C4-2B (cell line): Measurements from ENCODE around the gene MAPK7.

Experiments used
- ZFX ChIP-seq: fragments of 450-650 bp; IDR thresholded peaks from 2 replicates; pipeline ENCODE4 v1.6.1; 2017
- TF ChIP-seq, protein P1 (sequence below): fragments of 450-650 bp; conservative IDR thresholded peaks from 2 replicates; pipeline ENCODE4 v1.5.1; 2017; ENCODE audit warnings: mild to moderate bottlenecking

GRCh38 chr17:19405114-19405513 is 26.8 kb downstream of the MAPK7 start:
- TF ChIP-seq, protein P1, sequence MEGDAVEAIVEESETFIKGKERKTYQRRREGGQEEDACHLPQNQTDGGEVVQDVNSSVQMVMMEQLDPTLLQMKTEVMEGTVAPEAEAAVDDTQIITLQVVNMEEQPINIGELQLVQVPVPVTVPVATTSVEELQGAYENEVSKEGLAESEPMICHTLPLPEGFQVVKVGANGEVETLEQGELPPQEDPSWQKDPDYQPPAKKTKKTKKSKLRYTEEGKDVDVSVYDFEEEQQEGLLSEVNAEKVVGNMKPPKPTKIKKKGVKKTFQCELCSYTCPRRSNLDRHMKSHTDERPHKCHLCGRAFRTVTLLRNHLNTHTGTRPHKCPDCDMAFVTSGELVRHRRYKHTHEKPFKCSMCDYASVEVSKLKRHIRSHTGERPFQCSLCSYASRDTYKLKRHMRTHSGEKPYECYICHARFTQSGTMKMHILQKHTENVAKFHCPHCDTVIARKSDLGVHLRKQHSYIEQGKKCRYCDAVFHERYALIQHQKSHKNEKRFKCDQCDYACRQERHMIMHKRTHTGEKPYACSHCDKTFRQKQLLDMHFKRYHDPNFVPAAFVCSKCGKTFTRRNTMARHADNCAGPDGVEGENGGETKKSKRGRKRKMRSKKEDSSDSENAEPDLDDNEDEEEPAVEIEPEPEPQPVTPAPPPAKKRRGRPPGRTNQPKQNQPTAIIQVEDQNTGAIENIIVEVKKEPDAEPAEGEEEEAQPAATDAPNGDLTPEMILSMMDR: no peak
- TF ChIP-seq ZFX: no peak
